Endothelial cell of umbilical vein (primary cell): ENCODE data around the gene AADACL4. TPM values are rescaled to one million over a fixed set of nuclear protein-coding genes. Genes with fewer than 3 reads are reported as not detected.

ENCODE experiments used
- BruUV-seq: library from RNA; stranded (reverse); fragments of 400-500 nt; replicated peaks from 2 replicates; lab custom pipeline; 2021; lab: Mats Ljungman, UMichigan
- CTCF ChIA-PET: fragments of 300-600, 350-600 bp; sonication (Branson Sonifier 250); formaldehyde crosslinking; loops from one replicate; lab custom pipeline; 2021; ENCODE audit warnings: antibody characterized with exemption, inconsistent platforms; lab: Charles Lee
- POLR2A ChIA-PET: fragments of 300-600, 350-600 bp; sonication (Branson Sonifier 250); formaldehyde crosslinking; loops from one replicate; lab custom pipeline; 2021; ENCODE audit warnings: antibody characterized with exemption, inconsistent platforms; lab: Charles Lee
- DNase-seq: peaks from one replicate; pipeline ENCODE4 v3.0.0-alpha.2; 2011; ENCODE audit warnings: low read depth, low spot score
- FAIRE-seq: peaks from 2 replicates; lab custom pipeline; 2011; peaks lifted over from hg19 to GRCh38; lab: Jason Lieb, UNC
- H2AFZ ChIP-seq: 2 replicates; pipeline ENCODE4 v1.6.0; 2012; ENCODE audit warnings: low read depth, low read length, control low read depth, inconsistent platforms
- H3K27ac ChIP-seq: 2 replicates; pipeline ENCODE4 v1.5.1; 2011; ENCODE audit warnings: low read depth, mild to moderate bottlenecking, control low read depth, low read length, moderate library complexity; ENCODE audit not compliant: insufficient read depth
- H3K27me3 ChIP-seq, 2 experiments: 2 replicates each; pipeline versions ENCODE4 v1.6.0 to v1.6.1; 2011; ENCODE audit warnings: low read length in 2 of 2, mixed read lengths in 1 of 2; ENCODE audit not compliant: control insufficient read depth in 2 of 2, insufficient read depth in 2 of 2
- H3K36me3 ChIP-seq, 2 experiments: 2 replicates in 1 of 2; 3 replicates in 1 of 2; pipeline ENCODE4 v1.5.1; 2011; ENCODE audit warnings: low read length in 2 of 2, mild to moderate bottlenecking in 1 of 2, moderate library complexity in 1 of 2; ENCODE audit not compliant: control insufficient read depth in 2 of 2, insufficient read depth in 2 of 2; ENCODE audit errors: extremely low read depth in 1 of 2
- H3K4me1 ChIP-seq: 3 replicates; pipeline ENCODE4 v1.5.1; 2011; ENCODE audit warnings: mild to moderate bottlenecking, low read length; ENCODE audit not compliant: control insufficient read depth, insufficient read depth; ENCODE audit errors: extremely low read depth
- H3K4me2 ChIP-seq: 2 replicates; pipeline ENCODE4 v1.6.1; 2011; ENCODE audit warnings: low read length, control low read depth, mixed read lengths; ENCODE audit not compliant: insufficient read depth
- H3K4me3 ChIP-seq, 3 experiments: fragments of 200-600 bp in 1 of 3; sonication (generic), shearing (Covaris generic) in 1 of 3; replicated peaks in 1 of 3; 2 replicates each; pipeline ENCODE4 v1.5.1; 2011 to 2016; ENCODE audit warnings: control low read depth in 3 of 3, low read length in 3 of 3, mild to moderate bottlenecking in 2 of 3, inconsistent platforms in 1 of 3, low read depth in 1 of 3, moderate library complexity in 1 of 3; ENCODE audit not compliant: insufficient read depth in 1 of 3
- H3K79me2 ChIP-seq: 2 replicates; pipeline ENCODE4 v1.6.0; 2012; ENCODE audit warnings: low read length, inconsistent platforms; ENCODE audit not compliant: control insufficient read depth, insufficient read depth
- H3K9ac ChIP-seq: replicated peaks from 2 replicates; pipeline ENCODE3; 2011; ENCODE audit warnings: low read length, control low read depth; ENCODE audit not compliant: insufficient read depth; ENCODE audit errors: extremely low read depth
- H3K9me1 ChIP-seq: replicated peaks from 3 replicates; pipeline ENCODE4 v1.6.0; 2011; ENCODE audit warnings: mild to moderate bottlenecking, low read length; ENCODE audit not compliant: control insufficient read depth, insufficient read depth; ENCODE audit errors: extremely low read depth
- H3K9me3 ChIP-seq: replicated peaks from 2 replicates; pipeline ENCODE4 v1.5.1; 2012; ENCODE audit warnings: low read length, inconsistent platforms; ENCODE audit not compliant: control insufficient read depth, insufficient read depth
- H4K20me1 ChIP-seq: replicated peaks from 2 replicates; pipeline ENCODE3; 2011; ENCODE audit warnings: mild to moderate bottlenecking, low read length; ENCODE audit not compliant: control insufficient read depth, insufficient read depth; ENCODE audit errors: extremely low read depth
- FOS ChIP-seq: IDR thresholded peaks from 2 replicates; pipeline ENCODE4 v1.6.1; 2011; ENCODE audit warnings: mild to moderate bottlenecking, low read length, moderate library complexity, borderline replicate concordance; ENCODE audit not compliant: insufficient read depth
- GATA2 ChIP-seq: IDR thresholded peaks from 2 replicates; pipeline ENCODE4 v1.7.0; 2011; ENCODE audit warnings: low read depth, mild to moderate bottlenecking, moderate library complexity, mixed read lengths, low read length; ENCODE audit not compliant: insufficient read length, insufficient read depth
- JUN ChIP-seq: IDR thresholded peaks from 2 replicates; pipeline ENCODE4 v1.6.1; 2011; ENCODE audit warnings: borderline replicate concordance, low read depth; ENCODE audit not compliant: insufficient read length, insufficient read depth
- MYC ChIP-seq: IDR thresholded peaks from one replicate; pipeline ENCODE4 v1.6.1; 2011; ENCODE audit warnings: mild to moderate bottlenecking, low read depth, low read length
- POLR2A ChIP-seq: IDR thresholded peaks from 2 replicates; pipeline ENCODE4 v1.6.1; 2012; ENCODE audit warnings: low read depth, mild to moderate bottlenecking, control low read depth, low read length
- dilution Hi-C: fragments of 300-500 bp; cut with MboI; formaldehyde crosslinking; loops from one replicate; pipeline ENCODE4 v1.15.0; 2019; ENCODE audit warnings: low sequenced_read_pairs; ENCODE audit not compliant: extremely low pct_ligation_motif_present
- intact Hi-C: fragments of 100-400 bp; cut with micrococcal nuclease; formaldehyde crosslinking; loops from one replicate; pipeline ENCODE4 v1.10.0; 2022
- polyA plus RNA-seq, 4 experiments: library from polyadenylated mRNA; depleted of rRNA in 3 of 4; stranded (reverse) in 3 of 4; unstranded in 1 of 4; fragments of >200 nt; gene quantifications; 2 replicates each; pipeline versions ENCODE4 v1.2.1 to v1.2.3, GENCODE V29; 2011 to 2012; ENCODE audit warnings: missing spikeins in 1 of 4
- total RNA-seq: library from RNA; stranded (reverse); gene quantifications from 2 replicates; pipeline ENCODE4 v1.2.3, GENCODE V29; 2021
- TF ChIP-seq, protein P1 (sequence below), 2 donors: IDR thresholded peaks; 1 replicate in 1 of 2; 2 replicates in 1 of 2; pipeline ENCODE4 v1.5.1; 2011; ENCODE audit warnings: low read length in 2 of 2, mild to moderate bottlenecking in 2 of 2, moderate library complexity in 2 of 2, control low read depth in 1 of 2, inconsistent platforms in 1 of 2, low read depth in 1 of 2; ENCODE audit not compliant: insufficient read depth in 1 of 2; ENCODE audit errors: extremely low read depth in 1 of 2

The AADACL4 gene
- total and polyA plus RNA-seq, 2 donors (not counting 3 experiments of a cell fraction or from before 2014, with no cell fraction given) = not detected

DNA sequence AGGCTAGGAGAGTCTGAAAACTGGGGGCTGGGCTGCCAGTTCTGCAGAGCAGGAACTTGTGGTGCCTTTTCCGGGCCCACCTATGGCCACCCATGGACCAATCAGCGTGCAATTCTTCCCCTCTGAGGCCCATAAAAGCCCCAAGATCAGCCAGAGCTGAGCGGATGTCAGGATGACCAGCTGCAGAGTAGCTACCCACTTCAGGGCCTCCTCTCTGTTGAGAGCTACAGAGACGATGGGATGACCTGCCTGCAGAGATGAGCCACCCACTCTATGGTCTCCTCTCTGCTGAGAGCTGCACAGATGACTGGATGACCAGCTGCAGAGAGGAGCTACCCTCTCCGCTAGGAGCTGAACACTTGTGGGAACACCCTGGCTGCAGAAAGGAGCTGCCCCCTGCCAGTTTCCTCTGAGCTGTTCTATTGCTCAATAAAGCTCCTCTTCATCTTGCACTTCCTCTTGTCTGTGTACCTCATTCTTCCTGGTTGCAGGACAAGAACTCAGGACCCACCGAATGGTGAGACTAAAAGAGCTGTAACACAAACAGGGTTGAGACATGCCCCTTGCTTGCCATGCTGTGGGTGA, 12.8 kb upstream of the AADACL4 start:
- TF ChIP-seq FOS (no peak), POLR2A (no peak), GATA2 (no peak), MYC (no peak), JUN (no peak)
- TF ChIP-seq, protein P1, sequence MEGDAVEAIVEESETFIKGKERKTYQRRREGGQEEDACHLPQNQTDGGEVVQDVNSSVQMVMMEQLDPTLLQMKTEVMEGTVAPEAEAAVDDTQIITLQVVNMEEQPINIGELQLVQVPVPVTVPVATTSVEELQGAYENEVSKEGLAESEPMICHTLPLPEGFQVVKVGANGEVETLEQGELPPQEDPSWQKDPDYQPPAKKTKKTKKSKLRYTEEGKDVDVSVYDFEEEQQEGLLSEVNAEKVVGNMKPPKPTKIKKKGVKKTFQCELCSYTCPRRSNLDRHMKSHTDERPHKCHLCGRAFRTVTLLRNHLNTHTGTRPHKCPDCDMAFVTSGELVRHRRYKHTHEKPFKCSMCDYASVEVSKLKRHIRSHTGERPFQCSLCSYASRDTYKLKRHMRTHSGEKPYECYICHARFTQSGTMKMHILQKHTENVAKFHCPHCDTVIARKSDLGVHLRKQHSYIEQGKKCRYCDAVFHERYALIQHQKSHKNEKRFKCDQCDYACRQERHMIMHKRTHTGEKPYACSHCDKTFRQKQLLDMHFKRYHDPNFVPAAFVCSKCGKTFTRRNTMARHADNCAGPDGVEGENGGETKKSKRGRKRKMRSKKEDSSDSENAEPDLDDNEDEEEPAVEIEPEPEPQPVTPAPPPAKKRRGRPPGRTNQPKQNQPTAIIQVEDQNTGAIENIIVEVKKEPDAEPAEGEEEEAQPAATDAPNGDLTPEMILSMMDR (IDR thresholded peaks at IDR 0.05; ENCODE audit: extremely low read depth in 1 of 2, insufficient read depth in 1 of 2, low read depth in 1 of 2, low read length in 2 of 2) = no peak

More for the DNA sequence above, 12.8 kb upstream of the AADACL4 start:
- intact Hi-C loops (no loop called here), dilution Hi-C loops (no loop called here)
- BruUV-seq = no TSS peak
- H3K9ac ChIP-seq = no peak overlapping the region
- no peaks in the 10 kb centered on the region for H3K9me1 ChIP-seq
- FAIRE-seq (no peak), DNase-seq (no peak)
- POLR2A ChIA-PET = no interaction called here
- no peaks in the 10 kb centered on the region for H3K9me3 ChIP-seq
- no peak overlapping the region for H3K4me2 ChIP-seq
- H3K36me3 ChIP-seq = no peaks in the 10 kb centered on the region
- CTCF ChIA-PET = interaction anchor here (0.6 to 3.7 kb wide), 8 partner anchors 11 to 356 kb away, joined by 3 to 22 read pairs (median 4); partner anchors contain the start of gene DHRS3
- no peak overlapping the region for H3K4me3 ChIP-seq
- no peaks in the 10 kb centered on the region for H3K79me2 ChIP-seq
- H3K27me3 ChIP-seq = peaks cover 0 to 2% of the 10 kb centered on the region in 2 experiments
- peaks cover 8% of the 10 kb centered on the region for H3K4me1 ChIP-seq
- H4K20me1 ChIP-seq = no peaks in the 10 kb centered on the region
- no peak overlapping the region for H3K27ac ChIP-seq
- no peak overlapping the region for H2AFZ ChIP-seq
